Spinal cord (tissue), 10 donors: Measurements from ENCODE around the gene IL1RN. TPM values are rescaled to one million over a fixed set of nuclear protein-coding genes. Genes with fewer than 3 reads are reported as not detected.

Experiments
- DNase-seq, 6 donors: peaks; one replicate each; pipeline versions ENCODE4 v3.0.0 to v3.0.0-alpha.2; 2013 to 2015; ENCODE audit warnings: low spot score in 6 of 6, low read depth in 4 of 6
- H3K27ac ChIP-seq: one replicate; pipeline ENCODE4 v1.5.1; 2013; ENCODE audit warnings: low read depth, low read length, control low read depth
- H3K27me3 ChIP-seq: one replicate; pipeline ENCODE4 v1.6.1; 2013; ENCODE audit warnings: low read length; ENCODE audit not compliant: control insufficient read depth, insufficient read depth
- H3K36me3 ChIP-seq: one replicate; pipeline ENCODE4 v1.6.1; 2013; ENCODE audit warnings: low read length; ENCODE audit not compliant: control insufficient read depth, insufficient read depth
- H3K4me1 ChIP-seq: one replicate; pipeline ENCODE4 v1.6.1; 2013; ENCODE audit warnings: low read length; ENCODE audit not compliant: control insufficient read depth, insufficient read depth
- H3K4me3 ChIP-seq: one replicate; pipeline ENCODE4 v1.5.1; 2013; ENCODE audit warnings: low read depth, low read length, control low read depth
- H3K9me3 ChIP-seq: one replicate; pipeline ENCODE4 v1.6.1; 2013; ENCODE audit warnings: low read length; ENCODE audit not compliant: control insufficient read depth, insufficient read depth
- WGBS: methylation state at CpG from one replicate; pipeline ENCODE4 v1.1.5; 2013; ENCODE audit warnings: missing lambda C conversion rate; ENCODE audit not compliant: insufficient coverage; 5-methylcytosine and 5-hydroxymethylcytosine counted together
- polyA plus RNA-seq, 2 donors: library from polyadenylated mRNA; unstranded; fragments of 120-200 nt; gene quantifications; one replicate each; pipeline ENCODE4 v1.2.1, GENCODE V29; 2013; ENCODE audit not compliant: insufficient read length in 2 of 2
- total RNA-seq, 2 donors: library from RNA; depleted of rRNA in 1 of 2; stranded (reverse); fragments of 120-200 nt in 1 of 2; fragments of >200 nt in 1 of 2; gene quantifications; one replicate each; pipeline versions ENCODE4 v1.2.3 to v1.2.4, GENCODE V29; 2013 to 2014
- donor health status: healthy.

IL1RN gene
- total and polyA plus RNA-seq, 4 donors = 0.24 to 1.8 (median 0.37) TPM

GRCh38 chr2:113169586-113169985, 42.2 kb downstream of the IL1RN start:
- no peaks in the 10 kb centered on the region for H3K27me3 ChIP-seq
- 100% methylated on average over 2 of the region's 3 CpGs for WGBS
- DNase-seq = no peak
- H3K9me3 ChIP-seq = no peaks in the 10 kb centered on the region
- no peak overlapping the region for H3K27ac ChIP-seq
- H3K4me1 ChIP-seq = peaks cover 4% of the 10 kb centered on the region
- H3K4me3 ChIP-seq = no peak overlapping the region
- no peaks in the 10 kb centered on the region for H3K36me3 ChIP-seq

- Histone ChIP-seq H3K27ac (no peak overlapping the region), H3K9me3 (no peaks in the 10 kb centered on the region), H3K27me3 (no peaks in the 10 kb centered on the region), H3K36me3 (no peaks in the 10 kb centered on the region), H3K4me1 (no peaks in the 10 kb centered on the region), H3K4me3 (no peak overlapping the region)
- 93% methylated on average over 4 of the region's 8 CpGs for WGBS
- no peak for DNase-seq
Observed at GRCh38 chr2:113171334-113172075, 44.1 kb downstream of the IL1RN start.

- Histone ChIP-seq H3K4me1 (no peaks in the 10 kb centered on the region), H3K27ac (no peak overlapping the region), H3K9me3 (no peaks in the 10 kb centered on the region), H3K4me3 (no peak overlapping the region), H3K27me3 (no peaks in the 10 kb centered on the region), H3K36me3 (no peaks in the 10 kb centered on the region)
- WGBS = 97% methylated on average over 13 of the region's 16 CpGs
- DNase-seq = no peak
Observed at GRCh38 chr2:113172721-113173541, 45.5 kb downstream of the IL1RN start.

GRCh38 chr2:113173542-113174375, 46.4 kb downstream of the IL1RN start, which contains the start of gene PSD4:
PSD4 (plus strand) TSS chr2:113173971; CDS start chr2:113182457, 8,486 bp downstream.
- no peak for DNase-seq
- no peaks in the 10 kb centered on the region for H3K4me1 ChIP-seq
- no peak within 1 kb of the TSS for H3K4me3 ChIP-seq
- H3K36me3 ChIP-seq = no peaks in the 10 kb centered on the region
- H3K27ac ChIP-seq = no peak within 1 kb of the TSS
- WGBS = 84% methylated on average over 12 of the region's 14 CpGs
- no peaks in the 10 kb centered on the region for H3K27me3 ChIP-seq
- no peaks in the 10 kb centered on the region for H3K9me3 ChIP-seq

GRCh38 chr2:113174376-113174750, 47.0 kb downstream of the IL1RN start:
- no peak overlapping the region for H3K4me3 ChIP-seq
- H3K4me1 ChIP-seq = no peaks in the 10 kb centered on the region
- no peak overlapping the region for H3K27ac ChIP-seq
- H3K36me3 ChIP-seq = no peaks in the 10 kb centered on the region
- no peaks in the 10 kb centered on the region for H3K9me3 ChIP-seq
- no peaks in the 10 kb centered on the region for H3K27me3 ChIP-seq
- WGBS = 81% methylated on average over 2 of the region's 3 CpGs
- no peak for DNase-seq

GRCh38 chr2:113175042-113175628, 47.7 kb downstream of the IL1RN start:
- H3K27ac ChIP-seq = no peak overlapping the region
- WGBS = 33% methylated on average over 3 of the region's 8 CpGs
- no peaks in the 10 kb centered on the region for H3K27me3 ChIP-seq
- no peaks in the 10 kb centered on the region for H3K4me1 ChIP-seq
- H3K9me3 ChIP-seq = no peaks in the 10 kb centered on the region
- no peak overlapping the region for H3K4me3 ChIP-seq
- DNase-seq = no peak
- H3K36me3 ChIP-seq = no peaks in the 10 kb centered on the region

GRCh38 chr2:113175736-113176695, 48.6 kb downstream of the IL1RN start:
- no peak for DNase-seq
- 87% methylated on average over 5 of the region's 11 CpGs for WGBS
- Histone ChIP-seq H3K27ac (no peak overlapping the region), H3K9me3 (no peaks in the 10 kb centered on the region), H3K4me1 (peaks cover 1% of the 10 kb centered on the region), H3K27me3 (no peaks in the 10 kb centered on the region), H3K36me3 (no peaks in the 10 kb centered on the region), H3K4me3 (no peak overlapping the region)

GRCh38 chr2:113176696-113177355, 49.4 kb downstream of the IL1RN start:
- Histone ChIP-seq H3K4me1 (peaks cover 9% of the 10 kb centered on the region), H3K9me3 (no peaks in the 10 kb centered on the region), H3K27ac (no peak overlapping the region), H3K36me3 (no peaks in the 10 kb centered on the region), H3K4me3 (no peak overlapping the region), H3K27me3 (no peaks in the 10 kb centered on the region)
- DNase-seq = no peak
- 86% methylated on average over 4 of the region's 7 CpGs for WGBS
